ENCODE data around the gene TCERG1L. TPM values are rescaled to one million over a fixed set of nuclear protein-coding genes. Genes with fewer than 3 reads are reported as not detected.

TCERG1L gene
- total RNA-seq, 4 donors from 2014 or later, result not detected

- no peak for TF ChIP-seq CTCF (IDR thresholded peaks at IDR 0.05; ENCODE audit: low read depth)
Observed at GRCh38 chr10:131211965-131212619, 99.4 kb downstream of the TCERG1L start.

GRCh38 chr10:131211559-131211958 lies 100.0 kb downstream of the TCERG1L start:
- no peak for TF ChIP-seq CTCF (IDR thresholded peaks at IDR 0.05; ENCODE audit: low read depth)

- no peak for TF ChIP-seq CTCF (IDR thresholded peaks at IDR 0.05; ENCODE audit: low read depth)
Observed at GRCh38 chr10:131211146-131211545, 100.4 kb downstream of the TCERG1L start.

- no peak for TF ChIP-seq CTCF (IDR thresholded peaks at IDR 0.05; ENCODE audit: low read depth)
Observed at GRCh38 chr10:131210181-131210580, 101.3 kb downstream of the TCERG1L start.

- no peak for TF ChIP-seq CTCF (IDR thresholded peaks at IDR 0.05; ENCODE audit: low read depth)
Observed at GRCh38 chr10:131207584-131208532, 103.7 kb downstream of the TCERG1L start.

- no peak for TF ChIP-seq CTCF (IDR thresholded peaks at IDR 0.05; ENCODE audit: low read depth)
Observed at GRCh38 chr10:131207176-131207575, 104.3 kb downstream of the TCERG1L start.
